Activated CD8-positive, alpha-beta memory T cell treated with anti-CD3 and anti-CD28 coated beads for 48 hours (primary cell): ENCODE data around the gene ARPC5L.
"Not testable (repeated sequence)": the region's sequence is repeated elsewhere in the genome, so short reads cannot be mapped to it uniquely, and the experiment has no call there.

Experiments
- DNase-seq, 3 experiments: peaks; one replicate each; pipeline ENCODE4 v3.0.0-alpha.2; 2020; ENCODE audit warnings: low read depth in 2 of 3, low spot score in 2 of 3

ARPC5L gene

DNA sequence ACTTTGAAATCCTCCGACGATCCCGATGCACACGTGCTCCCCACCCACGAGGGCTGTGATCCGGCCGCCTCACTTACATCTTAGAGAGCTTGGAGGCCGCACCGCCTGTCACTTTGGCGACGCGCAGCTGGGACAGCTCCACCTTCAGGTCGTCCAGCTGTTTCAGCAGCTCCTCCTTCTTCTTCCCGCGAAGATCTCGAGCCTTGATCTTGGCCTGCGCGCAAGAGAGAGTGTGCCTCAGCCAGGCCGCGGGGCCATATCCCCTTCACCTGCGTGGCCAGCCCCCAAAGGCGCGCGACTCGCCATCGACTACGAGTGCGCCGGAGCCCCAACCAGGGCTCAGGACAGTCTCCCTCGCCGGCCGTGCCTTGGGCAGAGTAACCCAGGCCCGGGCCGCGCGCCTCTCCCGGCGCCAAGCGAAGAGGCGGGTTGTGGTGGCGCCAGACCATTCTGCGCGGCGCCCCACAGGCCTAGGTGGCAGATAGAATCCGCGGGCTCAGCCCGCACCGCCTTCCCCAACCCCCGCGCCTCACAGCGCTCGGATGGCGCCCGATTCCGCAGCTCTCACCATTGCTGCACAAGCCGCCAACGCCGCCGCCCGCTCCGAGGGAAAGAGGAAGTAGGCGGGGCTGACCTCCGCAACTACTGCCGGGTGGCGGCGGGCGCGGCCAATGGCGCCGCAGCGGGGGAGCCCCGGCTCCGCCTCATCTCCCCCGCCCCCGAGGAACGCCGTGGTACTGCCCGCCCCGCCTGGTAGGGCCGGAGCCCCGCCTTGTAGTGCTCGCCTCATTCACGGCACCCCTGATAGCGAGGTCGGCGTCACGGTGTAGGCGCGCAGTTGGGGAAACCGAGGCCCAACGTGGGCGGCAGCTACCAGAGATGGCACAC is at the start of gene ARPC5L, which contains the start of gene RPL35:
Gene ARPC5L, plus strand, starts transcription at position 789 of the 888 bp plus-strand sequence. CDS start 7,161 bp downstream, outside the sequence.
Gene RPL35, minus strand, starts transcription at position 616 of the 888 bp plus-strand sequence. Its CDS starts 45 bp downstream, at position 571.
- peak; percentile 83 to 93 (median 86) for DNase-seq

DNA sequence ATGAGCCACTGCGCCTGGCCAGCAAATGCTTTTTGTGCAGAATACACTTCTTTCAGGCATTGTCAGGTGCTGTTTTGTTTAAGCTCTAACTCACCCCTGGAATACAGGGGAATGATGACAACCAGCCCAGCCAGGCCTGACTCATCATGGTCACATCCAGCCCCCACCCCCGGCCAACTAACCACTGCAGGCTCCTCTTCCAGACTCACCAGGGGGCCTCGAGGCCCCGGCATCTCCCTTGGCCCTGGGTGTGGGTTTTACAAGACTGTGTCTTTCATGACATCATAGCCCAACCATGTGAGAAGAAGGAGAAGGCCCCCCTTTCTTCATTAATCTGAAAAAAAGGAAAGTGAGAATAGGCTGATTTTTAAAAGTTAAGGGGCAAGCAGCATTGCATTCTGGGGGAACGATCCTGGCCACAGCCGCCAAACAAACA is 49.5 kb upstream of the ARPC5L start:
- DNase-seq = no peak

DNA sequence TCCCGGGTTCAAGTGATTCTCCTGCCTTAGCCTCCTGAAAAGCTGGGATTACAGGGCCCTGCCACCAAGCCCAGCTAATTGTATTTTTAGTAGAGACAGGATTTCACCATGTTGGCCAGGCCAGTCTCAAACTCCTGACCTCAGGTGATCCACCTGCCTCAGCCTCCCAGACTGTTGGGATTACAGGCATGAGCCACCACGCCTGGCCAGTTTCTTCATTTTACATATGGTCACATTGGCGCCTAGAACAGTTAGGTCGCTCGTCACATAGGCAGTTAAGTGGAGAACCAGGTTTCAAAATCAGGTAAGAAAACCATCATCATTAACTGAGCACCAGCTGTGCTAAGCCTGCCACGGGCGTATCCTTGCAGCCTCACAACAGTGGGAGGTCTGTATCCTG is 48.9 kb upstream of the ARPC5L start:
- DNase-seq = no peak

DNA sequence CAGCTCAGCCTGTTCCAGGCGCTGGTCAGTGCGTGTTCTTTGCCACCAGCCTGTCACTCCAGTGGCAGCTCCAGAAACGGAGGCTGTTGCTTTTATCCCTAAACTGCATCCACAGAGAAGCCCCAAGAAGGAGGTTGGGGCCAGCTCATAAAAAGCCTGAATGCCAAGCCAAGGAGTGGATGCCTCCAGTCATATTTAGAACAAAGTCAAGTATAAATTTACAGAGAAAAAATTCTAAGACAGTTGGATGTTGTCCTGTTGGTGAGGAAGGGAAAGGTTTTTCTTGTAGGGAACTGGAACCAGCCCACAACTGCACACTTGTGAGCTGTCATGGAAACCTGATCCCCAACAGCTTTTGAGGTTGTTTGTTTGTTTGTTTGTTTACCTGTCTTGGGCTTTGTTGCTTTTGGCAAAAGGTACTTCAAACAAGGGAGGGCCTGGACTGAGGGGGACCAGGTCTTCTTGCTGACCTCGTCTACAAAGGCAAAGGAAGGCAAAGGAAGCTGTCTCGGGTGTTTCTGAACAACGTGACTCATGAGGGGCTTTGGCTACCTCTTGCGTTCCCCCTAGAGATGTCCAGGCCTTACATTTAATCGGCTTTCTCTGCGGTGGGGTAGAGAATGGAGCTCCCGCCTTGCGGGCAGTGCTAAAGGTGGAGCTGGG is 48.3 kb upstream of the ARPC5L start:
- no peak for DNase-seq

DNA sequence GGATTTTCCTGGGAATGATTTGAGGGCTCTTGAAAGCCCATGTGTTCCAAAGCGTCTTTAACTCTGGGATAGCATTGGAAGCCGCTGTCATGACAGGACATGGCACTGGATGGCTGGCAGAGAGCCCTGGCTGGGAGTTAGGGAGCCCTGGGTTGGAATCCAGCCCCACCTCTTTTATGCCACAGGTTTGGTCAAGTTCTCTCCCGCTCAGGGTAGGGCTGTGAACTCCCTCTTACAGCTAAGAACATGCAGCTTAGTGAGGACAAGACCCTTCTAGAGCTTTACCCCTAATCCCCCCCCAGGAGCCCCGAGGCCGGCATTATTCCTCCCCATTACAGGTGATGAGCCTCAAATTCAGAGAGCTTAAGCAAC is 47.8 kb upstream of the ARPC5L start:
- no peak for DNase-seq

DNA sequence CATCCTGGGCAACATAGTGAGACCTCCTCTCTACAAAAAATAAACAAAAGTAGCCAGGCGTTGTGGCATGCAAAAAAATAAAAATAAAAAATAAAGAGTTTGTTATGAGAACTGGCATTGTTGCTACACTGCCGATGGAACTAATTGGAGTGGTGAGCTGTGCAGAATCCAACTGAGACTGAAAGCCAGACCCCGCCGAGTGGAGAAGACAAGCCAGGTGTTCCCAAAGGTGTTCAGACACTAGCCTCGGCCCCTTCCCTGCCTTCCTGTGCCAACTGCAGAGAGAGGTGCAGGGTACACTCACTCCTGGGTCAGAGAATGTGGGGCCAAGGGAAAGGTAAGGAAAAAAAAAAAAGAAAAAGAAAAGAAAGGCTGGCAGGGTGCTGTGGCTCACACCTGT is 46.3 kb upstream of the ARPC5L start:
- DNase-seq = no peak

DNA sequence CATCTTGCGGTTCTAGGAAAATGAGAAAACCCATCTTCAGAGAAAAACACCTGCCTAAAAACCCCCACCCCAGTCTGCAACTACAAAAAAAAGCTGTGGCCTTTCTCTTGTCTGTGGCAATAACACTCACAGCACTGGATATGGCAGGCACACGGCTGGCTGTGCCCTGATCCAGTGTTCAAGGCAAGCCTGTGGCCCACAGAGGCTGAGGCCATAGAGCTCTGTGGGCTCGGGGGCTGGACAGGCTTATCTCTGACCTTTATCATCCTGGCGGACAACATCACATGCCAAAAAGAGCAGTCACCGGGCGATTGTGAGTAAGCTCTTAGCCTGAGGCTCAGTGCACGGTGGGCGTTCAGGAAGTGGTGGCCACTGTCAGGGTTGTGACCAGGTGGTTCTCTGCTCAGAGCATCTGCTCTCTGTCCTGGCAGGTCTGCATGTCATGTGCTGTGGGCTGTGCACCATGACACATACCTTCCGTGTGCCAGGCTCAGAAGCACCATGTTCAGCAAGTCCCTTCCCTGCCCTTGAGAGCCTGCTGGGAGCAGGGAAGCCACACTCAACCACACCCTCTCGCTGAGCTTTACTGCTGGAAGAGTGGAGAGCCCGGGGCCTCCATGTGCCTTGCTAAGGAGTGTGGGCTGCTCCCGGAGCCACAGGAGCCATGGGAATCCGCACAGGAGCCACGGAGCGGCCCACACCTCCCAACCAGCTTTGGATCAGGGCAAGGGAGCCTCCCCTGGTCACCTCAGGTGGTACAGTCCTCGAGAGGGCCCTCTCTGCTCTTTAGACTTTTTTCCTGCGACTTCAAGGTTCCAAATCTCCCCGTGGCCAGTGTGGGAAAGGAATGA is 43.3 kb upstream of the ARPC5L start:
- DNase-seq = no peak

DNA sequence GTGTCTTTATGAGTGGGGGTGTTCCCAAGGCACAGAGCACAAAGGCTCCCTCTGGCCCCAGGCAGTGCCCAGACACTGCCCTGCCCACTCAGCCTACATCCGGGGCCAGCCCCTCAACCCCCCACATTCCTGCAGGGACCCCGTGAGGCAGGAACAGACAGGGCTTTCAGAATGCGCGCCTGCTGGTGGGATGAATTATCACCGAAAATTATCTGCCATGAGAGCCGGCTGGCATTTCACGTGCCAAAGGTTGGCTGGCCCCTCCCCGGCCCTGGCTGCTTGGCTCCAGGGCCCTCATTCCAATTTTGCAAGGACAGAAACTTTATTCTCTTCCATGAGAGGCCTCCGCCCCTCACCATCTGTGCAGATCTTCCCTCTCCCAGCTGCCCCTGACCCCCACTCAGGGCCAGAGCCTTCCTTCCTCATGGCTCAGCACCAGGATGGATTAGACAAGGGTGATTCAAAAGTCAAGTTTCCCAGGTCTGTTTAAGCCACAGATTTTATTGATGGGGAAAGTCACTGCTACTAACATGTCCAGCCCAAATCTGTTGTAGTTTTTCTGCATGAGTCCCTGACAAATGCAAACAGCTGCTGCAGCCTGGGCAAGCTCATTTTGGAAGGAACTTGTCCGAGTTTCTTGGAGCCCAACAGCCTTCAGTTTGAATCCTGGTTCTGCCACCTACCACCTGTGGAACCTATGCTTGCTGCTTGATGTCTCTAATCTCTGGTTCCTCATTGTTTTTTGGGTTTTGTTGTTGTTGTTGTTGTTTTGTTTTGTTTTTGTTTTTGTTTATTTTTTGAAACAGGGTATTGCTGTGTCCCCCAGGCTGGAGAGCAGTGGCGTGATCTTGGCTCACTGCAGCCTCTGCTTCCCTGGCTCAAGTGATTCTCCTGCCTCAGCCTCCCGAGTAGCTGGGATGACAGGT is 41.0 kb upstream of the ARPC5L start:
- DNase-seq = no peak

DNA sequence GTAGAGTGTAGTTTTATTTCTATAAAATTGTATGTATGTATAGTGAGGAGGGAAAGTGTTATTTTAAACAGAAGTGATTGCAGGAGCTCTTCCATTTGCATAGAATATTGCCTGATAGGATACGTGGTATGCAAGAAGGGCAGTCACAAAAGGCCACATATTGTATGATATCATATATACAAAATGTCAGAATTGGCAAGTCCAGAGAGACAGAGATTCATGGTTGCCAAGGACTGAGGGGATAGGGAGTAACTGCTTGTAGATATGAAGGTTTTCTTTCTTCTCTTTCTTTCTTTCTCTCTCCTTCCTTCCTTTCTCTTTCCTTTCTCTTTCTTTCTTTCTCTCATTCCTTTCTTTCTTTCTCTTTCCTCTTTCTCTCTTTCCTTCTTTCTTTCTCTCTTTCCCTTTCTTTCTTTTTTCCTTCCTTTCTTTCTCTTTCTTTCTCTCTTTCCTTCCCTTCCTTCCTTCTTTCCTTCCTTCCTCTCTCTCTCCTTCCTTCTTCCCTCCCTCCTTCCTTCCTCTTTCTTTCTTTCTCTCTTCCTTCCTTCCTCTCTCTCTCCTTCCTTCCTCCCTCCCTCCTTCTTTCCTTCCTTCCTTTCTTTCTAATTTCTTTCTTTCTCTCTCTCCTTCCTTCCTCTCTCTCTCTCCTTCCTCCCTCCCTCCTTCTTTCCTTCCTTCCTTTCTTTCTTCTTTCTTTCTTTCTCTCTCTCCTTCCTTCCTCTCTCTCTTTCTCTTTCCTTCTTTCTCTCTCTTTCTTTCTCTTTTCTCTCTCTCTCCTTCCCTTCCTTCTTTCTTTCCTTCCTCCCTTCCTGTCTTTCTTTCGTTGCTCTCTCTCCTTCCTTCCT is 33.2 kb upstream of the ARPC5L start:
- DNase-seq = no peak

DNA sequence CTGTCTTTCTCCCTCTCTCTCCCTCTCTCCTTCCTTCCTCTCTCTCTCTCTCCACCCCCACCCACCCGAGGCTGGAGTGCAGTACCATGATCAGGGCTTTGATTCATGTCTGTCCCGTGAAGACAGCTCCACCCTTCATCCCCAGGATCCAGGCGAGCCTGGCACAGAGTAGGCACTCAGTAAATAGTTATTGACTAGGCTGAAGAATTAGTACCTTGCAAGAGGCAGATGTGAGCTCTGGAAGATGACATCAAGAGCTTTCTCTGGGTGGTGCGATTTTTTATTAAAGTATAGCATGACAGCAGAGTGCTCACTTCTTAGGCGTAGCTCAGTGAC is 32.6 kb upstream of the ARPC5L start:
- no peak for DNase-seq

DNA sequence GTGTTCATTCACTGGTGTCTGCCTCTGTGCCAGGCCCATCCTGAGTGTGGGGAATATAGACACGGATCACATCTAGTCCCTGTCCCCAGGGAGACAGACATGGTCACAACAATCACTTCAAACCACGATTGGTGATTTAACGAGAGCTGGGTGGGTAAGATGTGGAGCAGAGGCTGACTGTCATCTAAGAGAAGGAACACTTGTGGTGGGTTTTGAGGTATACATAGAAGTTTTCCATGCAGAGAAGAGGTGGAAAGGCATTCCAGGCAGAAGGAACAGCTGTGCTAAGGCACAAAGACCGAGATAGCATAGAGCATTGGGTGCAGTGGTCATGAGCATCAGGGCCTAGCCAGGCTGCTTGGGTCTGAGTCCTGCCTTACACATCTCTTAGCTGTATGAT is 31.3 kb upstream of the ARPC5L start:
- DNase-seq = no peak

DNA sequence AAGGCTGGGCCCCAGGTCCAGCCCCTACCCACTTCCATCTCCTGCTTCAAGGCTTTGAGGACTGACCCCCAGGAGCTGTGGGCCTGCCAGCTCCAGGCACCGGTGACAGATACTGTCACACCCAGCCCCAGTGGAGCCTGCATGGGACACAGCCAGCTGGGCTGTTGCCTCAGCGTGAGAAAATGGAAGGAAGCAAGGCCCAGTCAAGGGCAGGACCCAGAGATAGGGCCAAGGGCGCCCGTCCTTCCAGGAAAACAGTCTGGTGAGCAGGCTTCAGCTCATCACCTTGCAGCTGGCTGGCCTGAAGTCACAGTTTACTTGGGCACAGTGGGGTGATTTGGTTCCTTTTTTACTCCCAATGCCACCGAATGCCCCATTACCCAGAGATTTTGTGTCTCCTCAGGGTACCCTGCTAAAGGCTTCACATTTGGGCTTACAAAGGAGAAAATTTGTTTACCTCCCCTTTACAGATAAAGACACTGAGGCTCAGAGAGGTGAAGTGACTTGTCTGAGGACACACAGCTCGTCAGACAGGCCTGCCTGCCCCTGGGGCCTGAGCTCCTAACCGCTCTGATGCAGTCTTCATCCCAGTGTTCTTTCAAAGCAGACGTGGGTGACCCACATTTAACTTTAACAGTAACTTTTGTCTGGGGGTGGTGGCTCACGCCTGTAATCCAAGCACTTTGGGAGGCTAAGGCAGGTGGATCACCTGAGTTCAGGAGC is 30.1 kb upstream of the ARPC5L start:
- DNase-seq = no peak

DNA sequence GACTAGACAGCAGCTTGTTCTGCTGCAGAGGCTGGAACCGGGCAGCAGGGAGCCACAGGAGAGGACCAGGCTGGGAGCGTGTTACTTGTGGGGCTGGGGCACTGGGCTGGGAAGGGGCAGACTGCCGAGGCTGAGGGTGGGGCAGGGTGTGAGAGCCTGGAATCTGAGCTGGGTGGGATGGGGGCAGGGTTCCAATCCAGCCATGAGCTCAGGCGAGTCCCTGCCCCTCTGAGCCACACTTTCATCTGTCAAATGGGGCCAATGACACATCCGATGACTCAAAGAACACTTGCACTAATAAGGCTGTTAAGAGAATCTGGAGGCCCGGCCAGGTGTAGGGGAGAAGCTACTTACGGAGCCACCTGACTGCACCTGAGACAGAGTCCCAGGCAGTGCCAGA is 27.3 kb upstream of the ARPC5L start:
- DNase-seq = no peak

DNA sequence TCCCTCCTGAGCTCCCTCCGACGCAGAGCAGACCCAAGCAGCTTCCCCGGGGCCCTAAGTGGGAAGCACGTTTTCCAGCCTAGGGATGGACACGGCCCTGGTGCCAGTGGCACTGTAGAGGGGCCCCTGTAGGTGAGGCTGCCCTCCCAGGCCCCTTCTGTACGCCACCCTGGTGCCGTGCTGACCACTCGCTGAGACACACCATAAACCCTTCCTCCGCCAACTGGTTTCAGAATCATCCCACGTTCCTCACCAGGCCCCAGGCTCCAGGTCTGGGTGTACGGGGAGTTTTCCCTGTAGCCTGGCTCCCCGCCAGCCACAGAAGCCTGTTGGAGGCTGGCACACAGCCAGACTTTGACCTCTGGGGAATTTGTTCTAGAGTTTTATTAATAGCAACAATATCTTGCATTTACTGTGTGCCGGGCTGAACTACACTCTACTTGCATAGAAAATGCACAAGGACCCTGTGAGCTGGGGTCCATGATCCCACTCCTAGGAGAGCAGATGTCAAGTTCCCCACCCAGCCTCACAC is 26.8 kb upstream of the ARPC5L start:
- no peak for DNase-seq

DNA sequence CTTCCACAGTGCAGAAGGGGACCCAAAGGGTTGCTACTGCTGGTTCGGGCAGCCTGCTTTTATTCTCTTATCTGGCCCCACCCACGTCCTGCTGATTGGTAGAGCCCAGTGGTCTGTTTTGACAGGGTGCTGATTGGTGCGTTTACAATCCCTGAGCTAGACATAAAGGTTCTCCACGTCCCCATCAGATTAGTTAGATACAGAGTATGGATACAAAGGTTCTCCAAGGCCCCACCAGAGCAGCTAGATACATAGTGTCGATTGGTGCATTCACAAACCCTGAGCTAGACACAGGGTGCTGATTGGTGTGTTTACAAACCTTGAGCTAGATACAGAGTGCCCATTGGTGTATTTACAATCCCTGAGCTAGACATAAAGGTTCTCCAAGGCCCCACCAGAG is 23.8 kb upstream of the ARPC5L start:
- DNase-seq = not testable (repeated sequence)

DNA sequence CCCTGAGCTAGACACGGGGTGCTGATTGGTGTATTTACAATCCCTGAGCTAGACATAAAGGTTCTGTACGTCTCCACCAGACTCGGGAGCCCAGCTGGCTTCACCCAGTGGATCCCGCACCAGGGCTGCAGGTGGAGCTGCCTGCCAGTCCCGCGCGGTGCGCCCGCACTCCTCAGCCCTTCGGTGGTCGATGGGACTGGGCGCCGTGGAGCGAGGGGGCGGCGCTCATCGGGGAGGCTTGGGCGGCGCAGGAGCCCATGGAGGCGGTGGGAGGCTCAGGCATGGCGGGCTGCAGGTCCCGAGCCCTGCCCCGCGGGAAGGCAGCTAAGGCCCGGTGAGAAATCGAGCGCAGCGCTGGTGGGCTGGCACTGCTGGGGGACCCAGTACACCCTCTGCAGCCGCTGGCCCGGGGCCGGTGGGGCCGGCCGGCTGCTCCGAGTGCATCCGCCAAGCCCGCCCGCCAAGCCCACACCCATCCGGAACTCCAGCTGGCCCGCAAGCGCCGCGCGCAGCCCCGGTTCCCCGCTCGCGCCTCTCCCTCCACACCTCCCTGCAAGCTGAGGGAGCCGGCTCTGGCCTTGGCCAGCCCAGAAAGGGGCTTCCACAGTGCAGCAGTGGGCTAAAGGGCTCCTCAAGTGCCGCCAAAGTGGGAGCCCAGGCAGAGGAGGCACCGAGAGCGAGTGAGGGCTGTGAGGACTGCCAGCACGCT is 23.2 kb upstream of the ARPC5L start:
- DNase-seq = not testable (repeated sequence)

DNA sequence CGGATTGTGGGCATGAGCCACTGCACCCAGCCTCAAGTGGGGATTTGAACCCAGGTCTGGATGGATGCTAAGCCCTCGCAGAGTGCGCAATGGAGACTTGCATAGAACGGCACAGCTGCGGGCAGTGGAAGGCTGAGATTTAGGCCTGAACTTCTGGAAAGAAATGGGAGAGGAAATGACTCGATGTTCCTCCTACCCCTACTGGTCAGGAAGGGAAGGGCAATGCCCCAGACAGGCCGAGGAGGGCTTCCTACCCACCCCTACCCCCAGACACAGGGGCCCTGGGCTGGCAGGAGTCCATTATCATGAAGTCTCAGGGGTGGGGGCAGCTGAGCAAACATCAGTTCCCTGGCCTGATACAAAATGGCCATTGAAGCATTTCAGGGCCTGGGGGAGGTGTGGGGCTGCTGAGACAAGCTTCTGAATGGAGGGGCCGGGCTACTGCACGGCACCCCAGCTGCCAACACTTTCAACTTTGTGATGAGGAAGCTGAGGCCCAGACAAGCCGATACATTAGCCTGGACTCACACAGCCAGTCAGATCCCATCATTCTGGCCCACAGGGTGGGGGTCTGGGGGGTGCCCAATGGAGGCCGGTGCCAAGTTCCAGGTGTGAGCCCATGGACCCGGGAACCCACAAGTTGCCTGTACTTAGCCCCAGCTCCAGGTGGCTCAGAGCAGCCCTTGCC is 22.2 kb upstream of the ARPC5L start:
- no peak for DNase-seq
